Memory B cell (primary cell): ENCODE measurements around the gene RNF215.
"Not testable (repeated sequence)": the region's sequence is repeated elsewhere in the genome, so short reads cannot be mapped to it uniquely, and the experiment has no call there.

ENCODE experiments used
- ATAC-seq: fragments of 150-1000 bp; cut with Tn5 transposase; 2 replicates; pipeline ENCODE4 v1.10.0; 2021; ENCODE audit warnings: low read depth, mild to moderate bottlenecking, moderate library complexity
- DNase-seq, 2 donors: peaks; one replicate each; pipeline ENCODE4 v3.0.0; 2022; ENCODE audit warnings: low spot score in 2 of 2
- H3K27ac Mint-ChIP-seq: one replicate; pipeline ENCODE4 v1.8.0; 2022; ENCODE audit warnings: mild to moderate bottlenecking, moderate library complexity, mixed read lengths
- H3K27me3 Mint-ChIP-seq: one replicate; pipeline ENCODE4 v1.8.0; 2022; ENCODE audit warnings: mixed read lengths
- H3K36me3 Mint-ChIP-seq: one replicate; pipeline ENCODE4 v1.8.0; 2022; ENCODE audit warnings: mild to moderate bottlenecking, mixed read lengths
- H3K4me1 Mint-ChIP-seq: one replicate; pipeline ENCODE4 v1.8.0; 2022; ENCODE audit warnings: mixed read lengths
- H3K4me3 Mint-ChIP-seq: one replicate; pipeline ENCODE4 v1.8.0; 2022; ENCODE audit warnings: mild to moderate bottlenecking, moderate library complexity, mixed read lengths
- H3K9me3 Mint-ChIP-seq: one replicate; pipeline ENCODE4 v1.8.0; 2022; ENCODE audit warnings: mixed read lengths

The RNF215 gene

DNA sequence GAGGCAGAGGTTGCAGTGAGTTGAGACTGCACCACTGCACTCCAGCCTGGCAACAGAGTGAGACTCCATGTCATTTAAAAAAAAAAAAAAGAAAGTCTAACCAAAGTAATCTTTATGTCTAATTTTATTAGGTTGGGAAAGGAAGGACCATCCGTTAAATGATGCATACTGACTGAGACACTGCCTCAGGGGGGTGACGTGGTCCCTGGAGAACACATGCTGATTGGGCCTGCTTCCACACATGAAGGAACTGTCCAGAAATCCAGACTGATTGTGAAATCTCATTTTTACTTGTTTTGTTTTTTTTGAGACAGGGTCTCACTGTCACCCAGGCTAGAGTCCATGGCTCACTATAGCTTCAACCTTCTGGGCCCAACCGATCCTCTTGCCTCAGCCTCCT lies 36.0 kb downstream of the RNF215 start:
- ATAC-seq, result no peak

DNA sequence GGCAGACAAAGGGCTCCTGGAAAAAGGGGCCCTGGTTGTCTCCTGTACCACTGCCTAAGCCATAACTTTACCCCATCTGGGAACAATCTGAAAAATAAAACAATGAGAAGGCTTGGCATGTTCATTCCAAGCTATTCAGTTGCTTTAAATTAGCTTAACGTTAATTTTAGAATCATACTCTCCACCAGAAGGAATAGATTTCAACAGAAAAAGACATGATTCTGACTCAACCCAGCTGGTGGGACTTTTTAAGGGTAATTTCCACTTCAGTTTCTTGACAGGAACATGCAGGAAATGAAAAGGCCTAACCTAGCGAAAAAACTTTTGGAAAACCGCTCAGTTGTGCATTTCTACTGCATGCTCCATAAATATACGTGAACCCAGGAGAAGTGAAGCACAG lies 38.4 kb downstream of the RNF215 start:
- H3K27me3 Mint-ChIP-seq, result no peaks in the 10 kb centered on the region
- H3K27ac Mint-ChIP-seq, result peak overlapping the region; percentile 41
- H3K9me3 Mint-ChIP-seq, result no peaks in the 10 kb centered on the region
- H3K36me3 Mint-ChIP-seq, result peaks cover 19% of the 10 kb centered on the region
- no peak overlapping the region for H3K4me3 Mint-ChIP-seq
- no peak for DNase-seq
- H3K4me1 Mint-ChIP-seq, result peaks cover 19% of the 10 kb centered on the region
- no peak for ATAC-seq

More for the DNA sequence above, 36.0 kb downstream of the RNF215 start:
- H3K4me3 Mint-ChIP-seq, result no peak overlapping the region
- H3K27ac Mint-ChIP-seq, result peak overlapping the region; percentile 45
- no peak for DNase-seq
- peaks cover 39% of the 10 kb centered on the region for H3K4me1 Mint-ChIP-seq
- H3K36me3 Mint-ChIP-seq, result peaks cover 27% of the 10 kb centered on the region
- H3K9me3 Mint-ChIP-seq, result no peaks in the 10 kb centered on the region
- H3K27me3 Mint-ChIP-seq, result no peaks in the 10 kb centered on the region

DNA sequence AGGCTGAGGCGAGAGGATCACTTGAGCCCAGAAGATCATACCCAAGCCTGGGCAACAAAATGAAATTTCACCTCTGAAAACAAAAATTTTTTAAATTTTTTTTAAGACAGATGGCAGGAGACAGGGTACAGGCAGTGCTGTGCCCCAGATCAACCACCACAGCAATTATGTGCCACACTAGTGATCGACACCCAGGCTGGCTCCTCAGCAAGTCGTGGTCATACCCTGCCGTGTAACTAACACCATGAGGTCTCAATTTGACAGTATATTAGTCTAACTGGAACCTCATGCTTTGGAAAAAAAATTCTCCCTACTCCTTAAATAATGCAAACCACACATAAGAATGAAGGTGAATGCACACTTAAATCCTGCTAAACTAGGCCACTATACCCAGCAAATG lies 38.8 kb downstream of the RNF215 start:
- Mint-ChIP-seq H3K36me3 (peaks cover 18% of the 10 kb centered on the region), H3K27me3 (no peaks in the 10 kb centered on the region), H3K9me3 (no peaks in the 10 kb centered on the region), H3K4me1 (peaks cover 17% of the 10 kb centered on the region), H3K27ac (peak overlapping the region; percentile 41), H3K4me3 (no peak overlapping the region)
- DNase-seq (no peak), ATAC-seq (no peak)

DNA sequence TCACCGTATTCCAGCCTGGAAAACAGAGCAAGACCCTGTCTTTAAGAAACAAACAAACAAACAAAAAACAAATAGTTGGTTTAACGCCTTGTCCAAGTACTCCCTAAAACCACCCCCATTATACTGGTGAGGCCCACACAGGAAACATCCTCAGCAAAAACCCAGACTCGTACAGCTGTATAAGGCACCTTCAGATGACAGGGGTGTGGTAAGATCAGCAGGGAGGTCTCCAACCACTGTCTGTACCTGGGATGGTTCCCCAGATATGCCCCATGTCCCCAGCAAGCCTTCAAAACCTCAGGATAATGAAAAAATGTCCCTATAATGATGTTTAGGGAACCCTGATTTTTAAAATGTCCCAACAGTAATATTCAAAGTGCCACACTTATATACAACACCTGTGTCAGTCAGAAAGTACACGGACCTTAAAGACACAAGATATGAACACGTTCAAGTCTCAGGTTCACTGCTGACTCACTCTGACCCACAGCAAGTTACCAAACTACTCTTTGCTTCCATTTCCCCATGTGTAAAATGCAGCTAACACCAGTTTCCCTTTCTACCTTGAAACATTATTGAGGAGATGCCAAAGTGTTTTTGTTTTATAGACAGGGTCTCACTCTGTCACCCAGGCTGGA lies 39.8 kb downstream of the RNF215 start:
- Mint-ChIP-seq H3K9me3 (no peaks in the 10 kb centered on the region), H3K4me1 (peaks cover 13% of the 10 kb centered on the region), H3K4me3 (no peak overlapping the region), H3K27ac (no peak overlapping the region), H3K36me3 (peaks cover 19% of the 10 kb centered on the region), H3K27me3 (no peaks in the 10 kb centered on the region)
- no peak for ATAC-seq
- DNase-seq, result no peak

DNA sequence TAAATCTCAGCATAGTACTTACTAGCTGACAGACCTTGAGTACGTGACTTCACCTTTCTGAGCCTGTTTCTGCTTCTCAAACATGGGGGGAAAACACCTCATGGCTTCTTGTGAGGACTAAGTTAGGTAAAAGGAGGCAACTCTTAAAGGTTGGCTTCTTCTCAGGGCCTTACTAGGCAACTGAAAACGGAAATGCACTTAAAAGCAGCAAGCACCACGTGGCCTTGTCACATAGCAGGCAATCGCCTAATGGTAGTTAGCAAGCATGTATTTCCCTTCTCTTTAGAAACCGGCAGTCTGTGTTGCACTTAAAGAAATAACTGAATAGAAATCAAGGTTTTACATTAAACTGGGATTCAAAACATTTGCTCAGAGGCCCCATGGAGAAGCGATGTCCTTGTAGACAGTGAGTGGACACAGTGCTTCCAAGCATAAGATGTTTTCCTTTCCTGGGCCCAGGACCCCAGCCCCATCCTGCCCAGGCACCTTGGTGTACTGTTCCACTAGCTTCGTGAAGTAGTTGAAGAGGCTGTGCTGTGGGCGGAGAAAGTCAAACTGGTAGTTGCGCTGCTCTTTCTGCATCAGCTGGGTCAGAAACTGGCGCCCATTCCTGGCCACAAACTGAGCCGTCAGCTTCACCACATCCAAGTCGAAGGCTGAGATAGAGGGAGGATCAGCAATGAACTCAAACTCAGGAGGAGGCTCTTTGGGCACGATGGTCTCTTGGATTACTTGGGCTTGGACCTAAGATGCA lies 42.6 kb downstream of the RNF215 start:
- H3K27ac Mint-ChIP-seq, result no peak overlapping the region
- H3K36me3 Mint-ChIP-seq, result peaks cover 20% of the 10 kb centered on the region
- H3K9me3 Mint-ChIP-seq, result no peaks in the 10 kb centered on the region
- no peak overlapping the region for H3K4me3 Mint-ChIP-seq
- H3K27me3 Mint-ChIP-seq, result no peaks in the 10 kb centered on the region
- peaks cover 6% of the 10 kb centered on the region for H3K4me1 Mint-ChIP-seq
- ATAC-seq (no peak), DNase-seq (no peak)

DNA sequence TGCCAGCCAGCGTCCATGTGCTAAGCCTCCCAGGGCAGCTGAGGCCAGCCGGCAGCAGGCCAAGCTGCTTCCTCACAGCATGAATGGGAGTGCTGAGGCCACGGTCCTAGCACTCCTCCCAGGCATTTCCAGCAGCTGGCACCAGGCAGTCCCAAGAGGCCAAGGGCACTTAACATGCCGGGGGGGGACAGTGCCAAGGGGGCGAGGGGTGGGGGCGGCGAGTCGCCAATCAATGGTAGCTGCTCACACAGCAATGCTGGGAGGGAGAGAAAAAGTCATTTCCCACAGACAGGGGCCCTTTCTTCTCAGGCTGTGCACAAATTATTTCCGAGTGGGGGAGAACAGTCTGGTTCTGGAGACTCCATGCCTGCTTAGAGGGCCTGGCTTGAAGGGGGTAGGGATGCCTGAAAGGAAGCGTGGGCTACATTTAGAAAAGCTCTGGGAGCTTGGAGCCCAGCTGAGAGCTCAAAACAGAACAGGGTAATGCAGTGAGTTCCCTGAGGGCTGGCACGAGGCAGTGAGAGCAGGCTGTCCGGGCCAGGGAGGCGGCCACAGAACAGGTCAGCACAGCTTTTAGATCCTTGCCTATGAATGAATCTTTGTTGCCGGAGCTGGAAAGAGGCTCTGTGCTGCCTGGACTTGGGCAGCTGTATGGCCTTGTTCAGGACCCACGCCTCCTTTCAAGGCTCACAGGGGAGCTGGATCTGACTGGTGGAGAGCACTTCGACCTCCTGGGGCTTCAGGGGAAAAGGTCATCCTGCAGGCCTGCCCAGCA lies 46.1 kb downstream of the RNF215 start:
- Mint-ChIP-seq H3K4me3 (no peak overlapping the region), H3K27ac (no peak overlapping the region), H3K36me3 (peaks cover 32% of the 10 kb centered on the region), H3K27me3 (no peaks in the 10 kb centered on the region), H3K4me1 (no peaks in the 10 kb centered on the region), H3K9me3 (no peaks in the 10 kb centered on the region)
- ATAC-seq (no peak), DNase-seq (no peak)

DNA sequence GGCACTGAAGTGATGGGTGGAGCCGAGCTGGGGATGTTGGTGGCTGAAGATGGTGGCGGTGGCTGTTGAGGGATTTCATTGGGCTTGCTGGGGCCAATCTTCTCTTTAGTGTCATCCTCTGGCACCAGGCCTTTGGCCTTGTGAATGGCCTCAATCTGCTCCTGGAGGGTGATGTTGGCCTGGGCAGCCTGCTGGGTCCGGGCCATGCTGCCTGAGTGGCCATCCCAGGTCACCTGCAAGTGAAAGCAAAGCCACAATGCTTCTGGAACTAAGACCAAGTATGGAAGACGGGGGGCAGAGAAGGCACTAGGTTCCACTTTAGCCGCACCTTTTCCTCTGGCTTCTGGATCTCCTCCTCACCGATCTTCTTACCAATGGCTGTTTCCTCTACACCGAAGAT lies 48.4 kb downstream of the RNF215 start:
- DNase-seq, result no peak
- Mint-ChIP-seq H3K27ac (no peak overlapping the region), H3K36me3 (peaks cover 41% of the 10 kb centered on the region), H3K9me3 (no peaks in the 10 kb centered on the region), H3K27me3 (no peaks in the 10 kb centered on the region), H3K4me3 (no peak overlapping the region), H3K4me1 (no peaks in the 10 kb centered on the region)
- ATAC-seq, result no peak

DNA sequence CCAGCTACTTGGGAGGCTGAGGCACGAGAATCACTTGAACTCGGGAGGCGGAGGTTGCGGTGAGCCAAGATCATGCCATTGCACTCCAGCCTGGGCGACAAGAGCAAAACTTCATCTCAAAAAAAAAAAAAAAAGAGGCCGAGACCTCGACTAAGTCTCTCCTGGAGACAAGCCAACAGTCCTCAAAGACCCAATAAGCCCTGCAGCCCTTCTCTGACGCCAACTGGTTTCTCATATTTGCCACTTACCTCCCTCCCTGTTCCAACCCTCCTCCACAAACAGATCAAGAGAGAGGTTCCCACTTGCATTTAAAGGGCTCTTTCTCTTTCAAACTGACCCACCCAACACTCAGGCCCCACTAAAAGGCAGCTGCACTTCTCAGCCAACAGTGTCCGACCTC lies 48.9 kb downstream of the RNF215 start:
- H3K9me3 Mint-ChIP-seq, H3K27me3 Mint-ChIP-seq, DNase-seq, H3K4me3 Mint-ChIP-seq, H3K27ac Mint-ChIP-seq, ATAC-seq, H3K4me1 Mint-ChIP-seq: not testable (repeated sequence)
- peaks cover 39% of the 10 kb centered on the region for H3K36me3 Mint-ChIP-seq

DNA sequence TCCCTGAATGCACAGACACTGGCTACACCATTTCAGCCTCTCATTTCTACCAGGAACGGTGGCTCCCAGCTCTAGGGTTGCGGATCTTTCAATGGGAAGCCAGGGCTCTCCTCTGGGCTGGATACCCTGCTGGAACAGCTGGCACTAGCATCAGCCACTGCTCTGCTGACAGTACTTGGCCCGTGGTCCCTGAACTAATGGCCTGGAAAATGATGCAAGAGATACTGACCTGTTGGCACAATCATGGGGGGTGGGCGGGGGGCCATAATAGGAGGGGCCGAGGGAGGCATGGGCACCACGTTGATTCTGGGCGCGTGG lies 49.8 kb downstream of the RNF215 start:
- no peaks in the 10 kb centered on the region for H3K27me3 Mint-ChIP-seq
- no peak overlapping the region for H3K4me3 Mint-ChIP-seq
- H3K27ac Mint-ChIP-seq, result no peak overlapping the region
- ATAC-seq (no peak), DNase-seq (no peak)
- H3K9me3 Mint-ChIP-seq, result no peaks in the 10 kb centered on the region
- no peaks in the 10 kb centered on the region for H3K4me1 Mint-ChIP-seq
- peaks cover 36% of the 10 kb centered on the region for H3K36me3 Mint-ChIP-seq

DNA sequence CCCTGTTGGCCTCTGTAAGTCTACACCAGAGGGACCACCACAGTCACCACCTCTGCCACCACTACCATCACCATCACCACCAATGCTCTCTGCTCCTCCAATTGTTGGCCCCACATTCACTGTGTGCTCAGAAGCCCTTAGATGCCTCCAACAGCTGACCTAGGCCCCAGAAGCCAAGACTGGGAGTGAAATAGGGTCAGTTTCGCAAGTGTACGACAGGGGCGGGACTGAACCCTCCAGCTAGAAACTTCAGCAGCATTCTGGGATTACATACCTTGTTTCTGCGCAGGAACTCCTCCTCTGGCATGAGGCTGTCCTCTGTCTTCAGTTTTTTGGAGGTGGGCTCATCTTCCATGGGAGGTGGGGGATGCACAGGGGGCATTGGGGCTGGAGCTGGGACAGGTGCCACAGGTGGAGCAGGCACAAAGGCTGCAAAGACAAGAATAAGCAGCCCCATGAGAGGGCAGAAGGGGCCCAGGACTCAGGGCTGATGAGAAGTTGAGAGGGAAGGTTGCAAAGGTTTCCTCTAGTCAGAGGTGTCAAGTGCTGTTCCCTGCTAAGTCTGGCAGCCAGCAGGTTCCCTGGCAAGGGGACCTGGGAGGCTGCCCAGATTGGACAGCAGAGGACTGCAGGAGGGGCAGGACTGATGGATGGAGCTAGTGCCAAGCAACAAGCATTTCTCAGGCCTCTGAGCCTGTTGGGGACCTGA lies 50.3 kb downstream of the RNF215 start:
- ATAC-seq (no peak), DNase-seq (no peak)
- Mint-ChIP-seq H3K27me3 (no peaks in the 10 kb centered on the region), H3K36me3 (peaks cover 31% of the 10 kb centered on the region), H3K27ac (no peak overlapping the region), H3K4me3 (no peak overlapping the region), H3K9me3 (no peaks in the 10 kb centered on the region), H3K4me1 (no peaks in the 10 kb centered on the region)

DNA sequence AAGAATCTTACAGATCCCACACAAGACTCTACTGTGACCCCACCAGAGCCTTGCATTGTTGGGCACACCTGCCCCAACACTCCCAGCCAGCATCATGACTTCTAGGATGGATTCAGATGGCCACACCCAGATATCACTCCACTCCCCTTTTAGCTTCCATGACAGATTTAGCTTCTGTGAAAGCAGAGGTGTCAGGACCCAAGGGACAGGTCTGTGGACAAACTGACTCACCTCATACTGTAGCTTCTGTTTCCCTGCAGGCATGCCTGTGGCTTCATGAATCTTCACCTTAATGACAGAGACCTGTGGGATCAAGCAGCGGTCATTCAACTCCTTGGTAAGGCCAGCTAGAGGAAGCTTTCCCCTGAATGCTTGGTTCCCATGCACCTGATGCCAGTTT lies 52.0 kb downstream of the RNF215 start:
- no peak overlapping the region for H3K27ac Mint-ChIP-seq
- ATAC-seq (no peak), DNase-seq (no peak)
- no peaks in the 10 kb centered on the region for H3K9me3 Mint-ChIP-seq
- no peaks in the 10 kb centered on the region for H3K27me3 Mint-ChIP-seq
- no peaks in the 10 kb centered on the region for H3K4me1 Mint-ChIP-seq
- H3K36me3 Mint-ChIP-seq, result peaks cover 31% of the 10 kb centered on the region
- no peak overlapping the region for H3K4me3 Mint-ChIP-seq

DNA sequence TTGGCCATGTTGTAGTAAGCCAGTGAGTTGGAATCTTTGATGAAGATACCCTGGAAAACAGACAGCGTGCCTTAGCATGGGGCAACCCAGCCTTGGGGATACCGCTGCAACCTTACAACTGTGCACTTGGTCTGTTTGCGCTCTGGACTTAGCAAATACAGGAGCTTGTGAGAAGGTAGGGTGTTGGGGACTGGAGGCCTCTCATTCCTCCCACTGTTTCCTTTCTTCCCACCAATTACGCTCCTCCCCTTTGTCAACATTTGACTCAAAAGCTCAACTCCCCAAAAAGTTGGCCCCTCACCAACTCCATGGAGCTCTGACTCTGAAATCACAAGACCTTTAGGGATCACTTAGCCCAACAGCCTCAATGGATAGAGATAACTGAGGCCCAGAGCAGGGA lies 52.6 kb downstream of the RNF215 start:
- DNase-seq (no peak), ATAC-seq (no peak)
- peaks cover 31% of the 10 kb centered on the region for H3K36me3 Mint-ChIP-seq
- no peaks in the 10 kb centered on the region for H3K27me3 Mint-ChIP-seq
- H3K9me3 Mint-ChIP-seq, result no peaks in the 10 kb centered on the region
- H3K4me3 Mint-ChIP-seq, result no peak overlapping the region
- no peak overlapping the region for H3K27ac Mint-ChIP-seq
- H3K4me1 Mint-ChIP-seq, result no peaks in the 10 kb centered on the region

DNA sequence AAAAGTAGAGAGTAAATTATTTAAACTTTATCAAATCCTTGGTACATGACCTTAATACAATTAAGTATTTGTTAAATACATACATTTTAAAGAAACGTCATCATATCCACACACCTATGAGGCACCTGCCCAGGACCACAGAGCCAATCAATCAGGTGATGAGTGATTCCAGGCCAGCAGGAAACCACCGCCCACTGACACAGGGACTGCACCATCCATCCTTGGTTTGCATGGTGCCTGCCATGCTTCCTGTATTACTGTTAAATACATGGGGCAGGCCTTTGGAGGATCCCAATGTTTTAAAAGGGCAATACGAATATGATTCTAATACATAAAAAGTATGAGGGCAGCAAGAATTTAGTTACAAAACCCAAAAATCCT lies 53.5 kb downstream of the RNF215 start:
- ATAC-seq, result no peak
- DNase-seq, result no peak
- peaks cover 24% of the 10 kb centered on the region for H3K36me3 Mint-ChIP-seq

More for the DNA sequence above, 53.5 kb downstream of the RNF215 start:
- H3K27ac Mint-ChIP-seq, result no peak overlapping the region
- no peaks in the 10 kb centered on the region for H3K27me3 Mint-ChIP-seq
- no peak overlapping the region for H3K4me3 Mint-ChIP-seq
- H3K9me3 Mint-ChIP-seq, result no peaks in the 10 kb centered on the region
- no peaks in the 10 kb centered on the region for H3K4me1 Mint-ChIP-seq
